Body of pancreas (tissue), 4 donors: ENCODE data around the gene CDC42EP2.

Experiments
- CTCF ChIP-seq, 7 experiments: fragments of 450-650 bp in 4 of 7; fragments of 200-600 bp in 3 of 7; sonication (generic) in 3 of 7; IDR thresholded peaks; one replicate each; pipeline ENCODE4 v1.5.1; 2016 to 2019; ENCODE audit warnings: antibody characterized with exemption in 7 of 7
- POLR2A ChIP-seq, 3 donors: fragments of 450-650 bp; IDR thresholded peaks; one replicate each; pipeline ENCODE4 v1.6.1; 2016; ENCODE audit warnings: antibody characterized with exemption in 3 of 3, mild to moderate bottlenecking in 2 of 3

GRCh38 chr11:65330544-65330943 is 15.9 kb downstream of the CDC42EP2 start:
- TF ChIP-seq CTCF (IDR thresholded peaks at IDR 0.05) (no peak), POLR2A (IDR thresholded peaks at IDR 0.05) (no peak)
